Smooth muscle cell of the brain vasculature (primary cell): Measurements from ENCODE around the gene RTKN2.
"Not testable (repeated sequence)": the region's sequence is repeated elsewhere in the genome, so short reads cannot be mapped to it uniquely, and the experiment has no call there.

ENCODE experiments used
- DNase-seq: peaks from one replicate; pipeline ENCODE4 v3.0.0-alpha.2; 2012; ENCODE audit warnings: low read depth, low spot score

RTKN2 gene

GRCh38 chr10:62268399-62269114, at the start of gene RTKN2:
TSS of gene RTKN2 (minus strand) at chr10:62268844. CDS start at chr10:62268610, 234 bp downstream.
- DNase-seq: peak; percentile 58

- no peak for DNase-seq
Observed at GRCh38 chr10:62317257-62317656, 48.6 kb upstream of the RTKN2 start.

GRCh38 chr10:62309254-62309653, 40.6 kb upstream of the RTKN2 start:
- no peak for DNase-seq

- DNase-seq: no peak
Observed at GRCh38 chr10:62308101-62308500, 39.5 kb upstream of the RTKN2 start.

GRCh38 chr10:62307635-62308034, 39.0 kb upstream of the RTKN2 start:
- DNase-seq: no peak

GRCh38 chr10:62306663-62307062, 38.0 kb upstream of the RTKN2 start:
- no peak for DNase-seq

GRCh38 chr10:62305813-62306212, 37.2 kb upstream of the RTKN2 start:
- DNase-seq: no peak

- DNase-seq: no peak
Observed at GRCh38 chr10:62303922-62304321, 35.3 kb upstream of the RTKN2 start.

- DNase-seq: no peak
Observed at GRCh38 chr10:62302760-62303159, 34.1 kb upstream of the RTKN2 start.

- no peak for DNase-seq
Observed at GRCh38 chr10:62297857-62298256, 29.2 kb upstream of the RTKN2 start.

GRCh38 chr10:62284221-62284620, 15.6 kb upstream of the RTKN2 start:
- DNase-seq: no peak

- DNase-seq: not testable (repeated sequence)
Observed at GRCh38 chr10:62281348-62281747, 12.7 kb upstream of the RTKN2 start.

GRCh38 chr10:62280392-62280791, 11.7 kb upstream of the RTKN2 start:
- not testable (repeated sequence) for DNase-seq

- no peak for DNase-seq
Observed at GRCh38 chr10:62278441-62278910, 9.8 kb upstream of the RTKN2 start.

GRCh38 chr10:62277971-62278370, 9.3 kb upstream of the RTKN2 start:
- no peak for DNase-seq

GRCh38 chr10:62270020-62270419, 1.4 kb upstream of the RTKN2 start:
- no peak for DNase-seq

GRCh38 chr10:62268027-62268398, 631 bp downstream of the RTKN2 start:
- no peak for DNase-seq

- DNase-seq: no peak
Observed at GRCh38 chr10:62266611-62267010, 2.0 kb downstream of the RTKN2 start.

- DNase-seq: no peak
Observed at GRCh38 chr10:62266147-62266546, 2.5 kb downstream of the RTKN2 start.

- no peak for DNase-seq
Observed at GRCh38 chr10:62264702-62265436, 3.8 kb downstream of the RTKN2 start.

- DNase-seq: no peak
Observed at GRCh38 chr10:62264126-62264525, 4.5 kb downstream of the RTKN2 start.

- DNase-seq: no peak
Observed at GRCh38 chr10:62261666-62262065, 7.0 kb downstream of the RTKN2 start.

GRCh38 chr10:62259998-62260397, 8.6 kb downstream of the RTKN2 start:
- no peak for DNase-seq
